Natural killer cell (primary cell): Measurements from ENCODE around the gene MYO9A. TPM values are rescaled to one million over a fixed set of nuclear protein-coding genes. Genes with fewer than 3 reads are reported as not detected.
"Not testable (repeated sequence)": the region's sequence is repeated elsewhere in the genome, so short reads cannot be mapped to it uniquely, and the experiment has no call there.

ENCODE experiments used
- ATAC-seq, 3 donors: fragments of 150-1000 bp in 2 of 3; fragments of 200-7000 bp in 1 of 3; cut with Tn5 transposase; 1 replicate in 1 of 3; 2 replicates in 2 of 3; pipeline ENCODE4 v1.10.0; 2021; ENCODE audit warnings: mild to moderate bottlenecking in 2 of 3, moderate library complexity in 2 of 3
- DNase-seq, 2 donors: peaks; one replicate each; pipeline versions ENCODE4 v3.0.0 to v3.0.0-alpha.2; 2013 to 2021; ENCODE audit warnings: mixed read lengths in 1 of 2
- H3K27ac ChIP-seq: one replicate; pipeline ENCODE4 v1.5.1; 2013; ENCODE audit warnings: mild to moderate bottlenecking, low read length
- H3K27me3 ChIP-seq: one replicate; pipeline ENCODE4 v1.6.1; 2013; ENCODE audit warnings: low read length; ENCODE audit not compliant: control insufficient read depth, insufficient read depth
- H3K36me3 ChIP-seq: one replicate; pipeline ENCODE4 v1.6.1; 2013; ENCODE audit warnings: low read length; ENCODE audit not compliant: control insufficient read depth, insufficient read depth
- H3K4me1 ChIP-seq: one replicate; pipeline ENCODE4 v1.6.1; 2013; ENCODE audit warnings: low read length; ENCODE audit not compliant: control insufficient read depth, insufficient read depth
- H3K4me3 ChIP-seq: one replicate; pipeline ENCODE4 v1.5.1; 2013; ENCODE audit warnings: low read length
- H3K9me3 ChIP-seq: one replicate; pipeline ENCODE4 v1.6.1; 2013; ENCODE audit warnings: low read length; ENCODE audit not compliant: control insufficient read depth, insufficient read depth
- H3K27ac Mint-ChIP-seq, 2 donors: one replicate each; pipeline ENCODE4 v1.8.0; 2022; ENCODE audit warnings: mild to moderate bottlenecking in 2 of 2, mixed read lengths in 2 of 2, moderate library complexity in 1 of 2
- H3K27me3 Mint-ChIP-seq, 2 donors: one replicate each; pipeline ENCODE4 v1.8.0; 2022; ENCODE audit warnings: low read depth in 2 of 2, mixed read lengths in 2 of 2
- H3K36me3 Mint-ChIP-seq: one replicate; pipeline ENCODE4 v1.8.0; 2022; ENCODE audit warnings: mixed read lengths
- H3K4me1 Mint-ChIP-seq, 2 donors: one replicate each; pipeline ENCODE4 v1.8.0; 2022; ENCODE audit warnings: mixed read lengths in 2 of 2
- H3K4me3 Mint-ChIP-seq: one replicate; pipeline ENCODE4 v1.8.0; 2022; ENCODE audit warnings: mild to moderate bottlenecking, moderate library complexity, mixed read lengths
- H3K9me3 Mint-ChIP-seq, 2 donors: one replicate each; pipeline ENCODE4 v1.8.0; 2022; ENCODE audit warnings: mixed read lengths in 2 of 2
- WGBS: methylation state at CpG from one replicate; pipeline ENCODE4 v1.1.7; 2013; ENCODE audit warnings: missing lambda C conversion rate; ENCODE audit not compliant: insufficient coverage; 5-methylcytosine and 5-hydroxymethylcytosine counted together
- intact Hi-C: fragments of 100-400 bp; cut with micrococcal nuclease; formaldehyde crosslinking; loops from one replicate; pipeline ENCODE4 v1.14.2; 2022
- total RNA-seq, 4 donors: library from RNA; stranded (reverse); fragments of 120-200 nt in 1 of 4; gene quantifications; one replicate each; pipeline versions ENCODE4 v1.2.3 to v1.2.4, GENCODE V29; 2013 to 2022
- TF ChIP-seq, protein P1 (sequence below): fragments of 200-600 bp; IDR thresholded peaks from one replicate; pipeline ENCODE4 v1.8.0; 2022; ENCODE audit warnings: antibody characterized with exemption

MYO9A gene
- total RNA-seq, 3 donors from 2014 or later (not counting 1 experiment from before 2014, with no cell fraction given), result 36.3 to 40.4 (median 37.3) TPM

DNA sequence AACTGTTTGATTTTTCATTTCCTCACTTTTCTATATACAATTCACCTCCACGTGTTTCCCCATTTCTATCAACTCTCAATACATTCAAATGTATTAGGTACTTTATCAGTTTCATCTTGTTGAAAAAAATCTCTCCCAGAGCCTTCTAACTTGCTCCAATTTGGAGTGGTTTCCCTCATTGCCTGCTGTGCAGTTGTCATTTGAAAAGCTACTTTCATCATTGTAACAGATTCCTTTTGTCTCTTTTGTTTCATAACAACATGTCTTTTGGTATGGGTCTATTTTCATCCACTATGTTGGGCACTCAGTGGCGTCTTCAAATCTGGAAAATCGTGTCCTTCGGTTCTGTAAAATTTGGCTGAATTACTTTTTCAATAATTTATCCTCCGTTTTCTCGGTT is 232.6 kb downstream of the MYO9A start:
- no peaks in the 10 kb centered on the region for H3K4me1 Mint-ChIP-seq
- H3K9me3 Mint-ChIP-seq, result no peaks in the 10 kb centered on the region
- DNase-seq, result no peak
- Histone ChIP-seq H3K27ac (no peak overlapping the region), H3K4me3 (no peak overlapping the region), H3K27me3 (no peaks in the 10 kb centered on the region), H3K9me3 (no peaks in the 10 kb centered on the region), H3K36me3 (peaks cover 23% of the 10 kb centered on the region), H3K4me1 (no peaks in the 10 kb centered on the region)
- H3K36me3 Mint-ChIP-seq, result peaks cover 26% of the 10 kb centered on the region
- no peak overlapping the region for H3K4me3 Mint-ChIP-seq
- no peaks in the 10 kb centered on the region for H3K27me3 Mint-ChIP-seq
- WGBS, result 97% methylated on average over 5 of the region's 6 CpGs
- TF ChIP-seq, protein P1, sequence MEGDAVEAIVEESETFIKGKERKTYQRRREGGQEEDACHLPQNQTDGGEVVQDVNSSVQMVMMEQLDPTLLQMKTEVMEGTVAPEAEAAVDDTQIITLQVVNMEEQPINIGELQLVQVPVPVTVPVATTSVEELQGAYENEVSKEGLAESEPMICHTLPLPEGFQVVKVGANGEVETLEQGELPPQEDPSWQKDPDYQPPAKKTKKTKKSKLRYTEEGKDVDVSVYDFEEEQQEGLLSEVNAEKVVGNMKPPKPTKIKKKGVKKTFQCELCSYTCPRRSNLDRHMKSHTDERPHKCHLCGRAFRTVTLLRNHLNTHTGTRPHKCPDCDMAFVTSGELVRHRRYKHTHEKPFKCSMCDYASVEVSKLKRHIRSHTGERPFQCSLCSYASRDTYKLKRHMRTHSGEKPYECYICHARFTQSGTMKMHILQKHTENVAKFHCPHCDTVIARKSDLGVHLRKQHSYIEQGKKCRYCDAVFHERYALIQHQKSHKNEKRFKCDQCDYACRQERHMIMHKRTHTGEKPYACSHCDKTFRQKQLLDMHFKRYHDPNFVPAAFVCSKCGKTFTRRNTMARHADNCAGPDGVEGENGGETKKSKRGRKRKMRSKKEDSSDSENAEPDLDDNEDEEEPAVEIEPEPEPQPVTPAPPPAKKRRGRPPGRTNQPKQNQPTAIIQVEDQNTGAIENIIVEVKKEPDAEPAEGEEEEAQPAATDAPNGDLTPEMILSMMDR, result no peak
- no peak for ATAC-seq
- H3K27ac Mint-ChIP-seq, result no peak overlapping the region
- intact Hi-C loops, result no loop called here

DNA sequence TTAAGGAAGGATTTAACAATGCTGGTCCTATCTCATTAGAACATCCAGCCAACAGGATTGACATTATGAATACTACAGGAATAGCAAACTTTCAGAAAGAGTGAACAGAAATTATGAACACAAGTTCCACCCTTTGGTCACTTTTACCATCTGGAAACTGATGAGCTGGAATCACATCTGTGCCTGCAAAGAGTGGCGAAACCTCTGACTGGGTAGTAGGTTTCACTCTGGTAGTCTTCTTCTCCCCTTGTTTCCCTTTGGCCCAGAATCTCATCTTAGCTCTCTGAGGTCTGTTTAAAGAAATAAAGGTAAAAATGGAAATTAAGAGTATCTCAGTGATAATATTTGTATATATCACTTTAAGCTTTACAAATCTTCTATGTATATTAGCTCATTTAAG is 234.5 kb downstream of the MYO9A start:
- Mint-ChIP-seq H3K4me1 (no peaks in the 10 kb centered on the region), H3K27me3 (no peaks in the 10 kb centered on the region), H3K4me3 (no peak overlapping the region), H3K9me3 (no peaks in the 10 kb centered on the region), H3K27ac (no peak overlapping the region), H3K36me3 (peaks cover 31% of the 10 kb centered on the region)
- Histone ChIP-seq H3K9me3 (no peaks in the 10 kb centered on the region), H3K27ac (no peak overlapping the region), H3K27me3 (no peaks in the 10 kb centered on the region), H3K36me3 (peaks cover 33% of the 10 kb centered on the region), H3K4me1 (no peaks in the 10 kb centered on the region), H3K4me3 (no peak overlapping the region)
- TF ChIP-seq, protein P1, result no peak
- intact Hi-C loops, result no loop called here
- ATAC-seq, result no peak
- 100% methylated on average over 1 of the region's 1 CpG for WGBS
- DNase-seq, result no peak

DNA sequence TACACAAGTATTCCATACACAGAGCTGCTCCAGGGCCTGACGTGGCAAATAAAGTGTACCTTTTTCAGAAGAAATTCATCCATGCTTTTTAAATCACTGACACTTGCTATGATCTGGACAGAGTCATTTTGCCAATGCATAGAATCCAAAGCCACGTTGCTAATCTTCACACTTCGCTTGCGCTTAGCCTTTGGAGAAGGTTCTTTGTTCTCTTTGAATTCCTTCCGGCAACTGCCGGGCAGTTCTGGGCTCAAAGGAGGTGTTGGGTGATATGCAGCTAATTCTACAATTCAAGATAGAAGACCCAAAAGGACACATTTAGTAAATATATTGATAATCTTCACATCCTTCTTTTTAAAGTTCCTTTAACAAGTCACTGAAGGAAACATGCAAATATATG is 237.7 kb downstream of the MYO9A start:
- H3K27ac Mint-ChIP-seq, result no peak overlapping the region
- Histone ChIP-seq H3K36me3 (peaks cover 31% of the 10 kb centered on the region), H3K4me1 (no peaks in the 10 kb centered on the region), H3K27me3 (no peaks in the 10 kb centered on the region), H3K9me3 (no peaks in the 10 kb centered on the region), H3K4me3 (no peak overlapping the region), H3K27ac (no peak overlapping the region)
- TF ChIP-seq, protein P1, result no peak
- no peaks in the 10 kb centered on the region for H3K9me3 Mint-ChIP-seq
- H3K27me3 Mint-ChIP-seq, result no peaks in the 10 kb centered on the region
- 100% methylated on average over 5 of the region's 6 CpGs for WGBS
- H3K4me1 Mint-ChIP-seq, result no peaks in the 10 kb centered on the region
- intact Hi-C loops, result no loop called here
- peaks cover 14% of the 10 kb centered on the region for H3K36me3 Mint-ChIP-seq
- no peak overlapping the region for H3K4me3 Mint-ChIP-seq
- DNase-seq (no peak), ATAC-seq (no peak)

DNA sequence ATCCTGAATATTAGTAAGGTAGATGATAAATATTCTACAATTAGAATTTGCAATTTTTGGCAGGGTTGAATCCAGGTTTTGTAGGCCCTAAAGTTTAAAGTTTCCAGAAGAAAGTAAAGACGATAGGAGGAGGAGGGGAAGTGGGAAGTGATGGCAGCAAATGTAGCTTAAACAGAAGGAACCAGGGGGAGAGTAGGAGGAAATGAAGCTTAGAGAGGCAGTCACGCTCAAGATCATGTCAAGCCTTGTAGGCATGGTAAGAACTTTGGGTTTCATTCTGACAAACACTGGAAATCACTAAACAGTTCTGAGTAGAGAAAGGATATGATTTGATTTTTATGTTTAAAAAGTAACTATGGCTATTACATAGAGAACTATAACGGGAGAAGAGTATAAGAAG is 243.7 kb downstream of the MYO9A start:
- H3K4me1 ChIP-seq, result no peaks in the 10 kb centered on the region
- no peaks in the 10 kb centered on the region for H3K9me3 ChIP-seq
- no peak overlapping the region for H3K27ac ChIP-seq
- Mint-ChIP-seq H3K4me3 (no peak overlapping the region), H3K9me3 (no peaks in the 10 kb centered on the region), H3K36me3 (peaks cover under 1% of the 10 kb centered on the region), H3K27ac (no peak overlapping the region), H3K27me3 (no peaks in the 10 kb centered on the region), H3K4me1 (no peaks in the 10 kb centered on the region)
- TF ChIP-seq, protein P1, result no peak
- ATAC-seq (no peak), DNase-seq (no peak)
- WGBS, result 80% methylated on average over 3 of the region's 3 CpGs
- intact Hi-C loops, result no loop called here
- H3K36me3 ChIP-seq, result peaks cover 12% of the 10 kb centered on the region
- H3K27me3 ChIP-seq, result no peaks in the 10 kb centered on the region
- no peak overlapping the region for H3K4me3 ChIP-seq

DNA sequence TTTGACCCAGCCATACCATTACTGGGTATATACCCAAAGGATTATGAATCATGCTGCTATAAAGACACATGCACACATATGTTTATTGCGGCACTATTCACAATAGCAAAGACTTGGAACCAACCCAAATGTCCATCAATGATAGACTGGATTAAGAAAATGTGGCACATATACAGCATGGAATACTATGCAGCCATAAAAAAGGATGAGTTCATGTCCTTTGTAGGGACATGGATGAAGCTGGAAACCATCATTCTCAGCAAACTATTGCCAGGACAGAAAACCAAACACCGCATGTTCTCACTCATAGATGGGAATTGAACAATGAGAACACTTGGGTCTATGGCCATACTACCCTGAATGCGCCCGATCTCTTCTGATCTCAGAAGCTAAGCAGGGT is 259.7 kb downstream of the MYO9A start:
- H3K27me3 ChIP-seq, DNase-seq, H3K4me1 Mint-ChIP-seq, H3K27ac Mint-ChIP-seq, H3K36me3 Mint-ChIP-seq, H3K27me3 Mint-ChIP-seq, H3K36me3 ChIP-seq, H3K9me3 ChIP-seq, H3K9me3 Mint-ChIP-seq, H3K4me3 Mint-ChIP-seq, H3K4me3 ChIP-seq, H3K4me1 ChIP-seq, H3K27ac ChIP-seq, intact Hi-C loops, ATAC-seq: not testable (repeated sequence)
- WGBS, result 98% methylated on average over 3 of the region's 4 CpGs
